CD4-positive, alpha-beta T cell treated with Interleukin-15 for 1 hour (primary cell): ENCODE data around the gene IGFBP4.

Source experiments
- DNase-seq: peaks from one replicate; pipeline ENCODE4 v3.0.0-alpha.2; 2020

IGFBP4 gene

DNA sequence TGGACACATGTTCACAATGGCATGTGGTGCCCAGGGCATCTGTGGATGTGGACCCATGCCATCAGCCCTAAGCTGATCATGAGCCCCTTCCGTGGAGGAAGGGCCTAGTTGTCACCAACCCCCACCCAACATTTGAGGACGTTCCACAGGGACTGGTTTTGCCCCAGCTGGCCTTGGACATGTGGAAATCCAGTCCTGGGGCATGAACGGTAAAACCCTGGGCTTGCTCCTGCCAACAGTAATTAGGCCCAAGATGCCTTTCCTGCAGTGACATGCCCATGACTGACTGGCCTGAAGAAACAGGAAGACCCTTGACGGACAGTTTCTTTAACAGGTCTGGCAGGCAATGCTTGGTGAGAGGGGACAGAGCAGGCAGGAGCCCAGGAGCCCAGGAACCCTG, 50.4 kb downstream of the IGFBP4 start:
- DNase-seq, result no peak

- DNase-seq, result no peak
These were observed 51.9 kb downstream of the IGFBP4 start for GRCh38 chr17:40495140-40495539.

GRCh38 chr17:40496170-40496569, 52.9 kb downstream of the IGFBP4 start:
- DNase-seq, result no peak

DNA sequence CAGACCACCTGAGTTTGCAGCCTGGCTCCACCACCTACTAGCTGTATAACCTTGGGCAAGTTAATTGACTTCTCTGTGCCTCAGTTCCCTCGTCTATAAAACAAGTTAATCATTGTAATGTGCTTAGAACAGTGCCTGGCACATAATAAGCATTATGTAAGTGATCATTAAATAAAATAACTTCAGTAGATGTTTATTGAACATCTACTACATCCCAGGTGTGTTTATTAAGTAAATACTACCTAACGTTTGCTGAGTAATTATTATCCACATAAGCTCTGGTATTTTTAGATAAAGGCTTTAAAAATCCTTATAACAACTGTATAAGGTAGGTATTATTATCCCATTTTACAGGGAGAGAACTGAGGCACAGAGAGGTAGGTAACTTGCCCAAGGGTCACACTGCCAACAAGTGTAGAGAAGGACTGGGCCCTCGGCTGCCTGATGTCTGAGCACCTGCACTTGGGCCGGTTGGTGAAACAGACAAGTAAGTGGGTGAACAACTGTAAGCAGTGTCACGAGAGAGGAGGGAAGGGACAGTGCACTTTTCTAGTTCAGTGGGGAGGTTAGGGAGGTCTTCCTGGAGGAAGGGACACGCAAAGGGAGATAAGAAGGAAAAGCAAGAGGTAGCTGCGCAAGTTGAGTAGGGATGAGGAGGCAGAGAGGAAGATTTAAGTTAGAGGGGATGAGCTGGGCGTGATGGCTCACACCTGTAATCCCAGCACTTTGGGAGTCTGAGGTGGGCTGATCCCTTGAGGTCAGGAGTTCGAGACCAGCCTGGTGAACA, 53.6 kb downstream of the IGFBP4 start:
- no peak for DNase-seq

GRCh38 chr17:40497695-40498094, 54.4 kb downstream of the IGFBP4 start:
- DNase-seq, result no peak

DNA sequence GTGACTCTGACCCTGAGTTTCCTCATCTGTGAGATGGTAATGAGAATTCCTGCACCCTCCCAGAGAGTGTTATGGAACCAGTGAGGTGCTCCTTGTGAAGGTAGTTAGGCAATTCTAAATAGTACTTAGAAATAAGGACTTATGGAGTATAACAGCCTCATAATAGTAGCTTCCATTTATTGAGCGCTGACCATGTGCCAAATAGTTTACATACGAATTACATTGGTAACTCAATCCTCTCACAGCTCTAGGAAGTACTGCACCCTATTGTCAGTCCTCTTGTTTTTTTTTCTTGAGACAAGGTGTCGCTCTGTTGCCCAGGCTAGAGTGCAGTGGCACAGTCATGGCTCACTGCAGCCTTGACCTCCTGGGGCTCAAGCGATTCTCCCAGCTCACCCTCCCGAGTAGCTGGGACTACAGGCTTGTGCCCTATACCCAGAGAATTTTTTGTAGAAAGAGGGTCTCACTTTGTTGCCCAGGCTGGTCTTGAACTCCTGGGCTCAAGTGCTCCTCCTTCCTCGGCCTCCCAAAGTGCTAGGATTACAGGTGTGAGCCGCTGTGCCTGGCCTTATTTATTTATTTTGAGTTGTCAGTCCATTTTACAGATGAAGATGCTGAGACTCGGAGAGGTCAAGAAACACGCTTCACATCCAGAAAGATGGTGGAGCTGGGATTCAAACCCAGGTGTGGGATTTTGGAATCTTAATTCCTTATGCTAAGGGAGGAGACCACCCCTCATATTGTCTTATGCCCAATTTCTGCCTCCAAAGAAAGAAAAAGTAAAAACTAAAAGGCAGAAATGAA, 55.2 kb downstream of the IGFBP4 start:
- DNase-seq, result no peak

GRCh38 chr17:40499551-40500189, 56.4 kb downstream of the IGFBP4 start:
- DNase-seq, result no peak

DNA sequence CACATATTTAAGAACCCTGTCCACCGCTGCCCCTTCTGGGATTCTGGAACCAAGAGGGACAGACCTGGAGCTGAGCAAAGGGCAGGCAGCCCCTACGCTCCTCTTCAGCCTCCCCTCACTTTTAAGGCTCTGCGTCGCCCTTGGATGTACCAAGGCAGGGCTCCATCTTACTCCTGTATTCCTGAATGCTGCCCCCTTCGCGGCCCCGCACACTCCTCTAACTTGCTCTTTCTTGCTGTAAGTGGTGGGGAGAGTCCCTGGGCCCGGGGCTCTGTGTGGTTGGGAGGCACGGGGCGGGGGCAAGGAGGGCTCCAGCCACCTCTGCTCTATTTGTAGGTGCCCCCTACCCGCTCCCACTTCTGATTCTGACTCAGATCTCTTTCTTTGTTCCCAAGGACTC, 56.9 kb downstream of the IGFBP4 start:
- DNase-seq, result no peak

- DNase-seq, result no peak
These were observed 57.5 kb downstream of the IGFBP4 start for GRCh38 chr17:40500709-40501108.

- no peak for DNase-seq
These were observed 58.3 kb downstream of the IGFBP4 start, which contains the start of gene TNS4 for GRCh38 chr17:40501499-40501911. TSS of gene TNS4 (minus strand) at chr17:40501623. CDS start at chr17:40496425, 5,198 bp downstream.

- DNase-seq, result no peak
These were observed 59.5 kb downstream of the IGFBP4 start for GRCh38 chr17:40502716-40503115.

DNA sequence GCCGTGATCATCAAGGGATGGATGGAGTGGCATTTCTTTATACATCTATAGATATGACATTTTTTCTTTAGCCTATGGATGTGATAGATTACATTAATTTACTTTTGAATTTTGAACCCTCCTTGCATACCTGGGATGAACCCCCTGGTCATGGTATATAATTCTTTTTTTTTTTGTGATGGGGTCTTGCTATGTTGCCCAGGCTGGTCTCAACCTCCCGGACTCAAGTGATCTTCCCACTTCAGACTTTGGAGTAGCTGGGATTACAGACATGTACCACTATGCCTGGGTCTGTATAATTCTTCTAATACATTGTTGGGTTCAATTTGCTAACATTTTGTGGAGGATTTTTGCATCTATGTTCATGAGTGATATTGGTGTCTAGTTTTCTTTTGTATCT, 59.9 kb downstream of the IGFBP4 start:
- DNase-seq, result no peak

- DNase-seq, result no peak
These were observed 63.5 kb downstream of the IGFBP4 start for GRCh38 chr17:40506786-40507185.
